ENCODE results near the gene PAK5. TPM values are rescaled to one million over a fixed set of nuclear protein-coding genes. Genes with fewer than 3 reads are reported as not detected.

PAK5 gene
- polyA plus RNA-seq, 1 donor (not counting 4 experiments of a cell fraction or from before 2014, with no cell fraction given), result not detected

- no peak within 1 kb of the TSS for H2AFZ ChIP-seq (ENCODE audit: control insufficient read depth, low read length)
- H4K20me1 ChIP-seq (ENCODE audit: control insufficient read depth, extremely low read depth, insufficient read depth, low read length), result no peaks in the 10 kb centered on the region
- no peak within 1 kb of the TSS for H3K4me2 ChIP-seq (ENCODE audit: control insufficient read depth, extremely low read depth, insufficient read depth, low read depth, low read length)
- H3K27ac ChIP-seq (ENCODE audit: control insufficient read depth, insufficient read depth, low read length), result no peak within 1 kb of the TSS
- FAIRE-seq, result no peak
- dilution Hi-C loops (cut with MboI; ENCODE audit: extremely low pct_ligation_motif_present, low sequenced_read_pairs), result no loop called here
- H3K9me3 ChIP-seq (ENCODE audit: control insufficient read depth, low read depth, low read length), result no peaks in the 10 kb centered on the region
- H3K79me2 ChIP-seq (ENCODE audit: control insufficient read depth, insufficient read depth, low read length), result no peaks in the 10 kb centered on the region
- H3K9me1 ChIP-seq (ENCODE audit: control insufficient read depth, extremely low read depth, insufficient read depth, low read length), result no peaks in the 10 kb centered on the region
- DNase-seq (ENCODE audit: low read depth, low spot score), result no peak
- TF ChIP-seq EZH2 (IDR thresholded peaks at IDR 0.05; ENCODE audit: low read length) (no peak), CTCF (optimal IDR thresholded peaks at IDR 0.05 in 1 of 3, IDR thresholded peaks at IDR 0.05 in 1 of 3, conservative IDR thresholded peaks at IDR 0.05 in 1 of 3; ENCODE audit: extremely low read depth in 1 of 3, insufficient read depth in 2 of 3, low read length in 3 of 3) (no peak)
- H3K4me3 ChIP-seq (ENCODE audit: control insufficient read depth in 2 of 3, extremely low read depth in 1 of 3, insufficient read depth in 2 of 3, low read depth in 1 of 3, low read length in 3 of 3), result no peak within 1 kb of the TSS
- no peak within 1 kb of the TSS for H3K9ac ChIP-seq (ENCODE audit: control insufficient read depth, extremely low read depth, insufficient read depth, low read length)
- H3K4me1 ChIP-seq (ENCODE audit: control insufficient read depth, extremely low read depth, insufficient read depth, low read length), result no peaks in the 10 kb centered on the region
- H3K36me3 ChIP-seq (ENCODE audit: control insufficient read depth in 2 of 2, extremely low read depth in 1 of 2, insufficient read depth in 2 of 2, low read length in 2 of 2), result no peaks in the 10 kb centered on the region
- peaks cover 53% of the 10 kb centered on the region for H3K27me3 ChIP-seq (ENCODE audit: control insufficient read depth, extremely low read depth, insufficient read depth, low read length)
Measured at GRCh38 chr20:9514461-9515213, 324.2 kb downstream of the PAK5 start, which contains the start of gene LAMP5. Gene LAMP5 (plus strand): TSS chr20:9514590. CDS start chr20:9514853, 263 bp downstream.

- Histone ChIP-seq H3K4me3 (ENCODE audit: control insufficient read depth in 2 of 3, extremely low read depth in 1 of 3, insufficient read depth in 2 of 3, low read depth in 1 of 3, low read length in 3 of 3) (no peak overlapping the region), H4K20me1 (ENCODE audit: control insufficient read depth, extremely low read depth, insufficient read depth, low read length) (no peaks in the 10 kb centered on the region), H3K79me2 (ENCODE audit: control insufficient read depth, insufficient read depth, low read length) (no peaks in the 10 kb centered on the region), H3K27ac (ENCODE audit: control insufficient read depth, insufficient read depth, low read length) (no peak overlapping the region), H3K9ac (ENCODE audit: control insufficient read depth, extremely low read depth, insufficient read depth, low read length) (no peak overlapping the region), H3K27me3 (ENCODE audit: control insufficient read depth, extremely low read depth, insufficient read depth, low read length) (peaks cover 57% of the 10 kb centered on the region), H2AFZ (ENCODE audit: control insufficient read depth, low read length) (no peak overlapping the region), H3K36me3 (ENCODE audit: control insufficient read depth in 2 of 2, extremely low read depth in 1 of 2, insufficient read depth in 2 of 2, low read length in 2 of 2) (no peaks in the 10 kb centered on the region), H3K9me1 (ENCODE audit: control insufficient read depth, extremely low read depth, insufficient read depth, low read length) (no peaks in the 10 kb centered on the region), H3K4me2 (ENCODE audit: control insufficient read depth, extremely low read depth, insufficient read depth, low read depth, low read length) (no peak overlapping the region), H3K9me3 (ENCODE audit: control insufficient read depth, low read depth, low read length) (no peaks in the 10 kb centered on the region), H3K4me1 (ENCODE audit: control insufficient read depth, extremely low read depth, insufficient read depth, low read length) (no peaks in the 10 kb centered on the region)
- DNase-seq (ENCODE audit: low read depth, low spot score), result no peak
- no peak for FAIRE-seq
- dilution Hi-C loops (cut with MboI; ENCODE audit: extremely low pct_ligation_motif_present, low sequenced_read_pairs), result no loop called here
- TF ChIP-seq EZH2 (IDR thresholded peaks at IDR 0.05; ENCODE audit: low read length) (no peak), CTCF (optimal IDR thresholded peaks at IDR 0.05 in 1 of 3, IDR thresholded peaks at IDR 0.05 in 1 of 3, conservative IDR thresholded peaks at IDR 0.05 in 1 of 3; ENCODE audit: extremely low read depth in 1 of 3, insufficient read depth in 2 of 3, low read length in 3 of 3) (no peak)
Measured at GRCh38 chr20:9514072-9514460, 324.8 kb downstream of the PAK5 start.
